OCI-LY3 (cell line): ENCODE measurements around the gene STAT6.
A peak's percentile ranks its signal among the peaks of the same experiment; 100 is the strongest.

Source experiments
- H2AFZ ChIP-seq: fragments of 200-600, 300-600 bp; shearing (Covaris generic); 2 replicates; pipeline ENCODE4 v1.6.0; 2014; ENCODE audit warnings: antibody characterized with exemption, low read depth, low read length
- H3K27ac ChIP-seq: fragments of 200-600, 300-600 bp; sonication (generic); 2 replicates; pipeline ENCODE4 v1.5.1; 2014; ENCODE audit warnings: mild to moderate bottlenecking, low read length, moderate library complexity, mixed read lengths
- H3K27me3 ChIP-seq: fragments of 200-600, 300-600 bp; sonication (generic); 2 replicates; pipeline ENCODE4 v1.6.1; 2014; ENCODE audit warnings: low read depth, low read length, mixed read lengths
- H3K36me3 ChIP-seq: fragments of 200-600, 300-600 bp; sonication (generic); replicated peaks from 2 replicates; pipeline ENCODE3; 2014; ENCODE audit warnings: low read depth, low read length, mixed read lengths
- H3K4me1 ChIP-seq: fragments of 300-600, 200-600 bp; sonication (generic); 2 replicates; pipeline ENCODE4 v1.6.1; 2014; ENCODE audit warnings: low read length, mixed read lengths
- H3K4me2 ChIP-seq: fragments of 200-600, 300-600 bp; sonication (generic); 2 replicates; pipeline ENCODE4 v1.6.1; 2014; ENCODE audit warnings: low read length, mixed read lengths
- H3K4me3 ChIP-seq: fragments of 300-600, 200-600 bp; sonication (generic); 2 replicates; pipeline ENCODE4 v1.5.1; 2014; ENCODE audit warnings: antibody characterized with exemption, mild to moderate bottlenecking, low read length, moderate library complexity
- H3K79me2 ChIP-seq: fragments of 300-600, 200-600 bp; shearing (Covaris generic); 2 replicates; pipeline ENCODE4 v1.6.1; 2014; ENCODE audit warnings: mild to moderate bottlenecking, low read length, mixed read lengths
- H3K9ac ChIP-seq: fragments of 300-600, 200-600 bp; shearing (Covaris generic); 2 replicates; pipeline ENCODE4 v1.6.0; 2014; ENCODE audit warnings: mild to moderate bottlenecking, low read length, moderate library complexity
- H3K9me3 ChIP-seq: fragments of 200-600, 300-600 bp; shearing (Covaris generic); 2 replicates; pipeline ENCODE4 v1.6.1; 2014; ENCODE audit warnings: low read length, mixed read lengths; ENCODE audit not compliant: insufficient read depth
- H4K20me1 ChIP-seq: fragments of 200-600, 300-600 bp; sonication (generic); 2 replicates; pipeline ENCODE4 v1.6.1; 2016; ENCODE audit warnings: low read length, mixed read lengths; ENCODE audit not compliant: insufficient read depth
- EZH2phosphoT487 ChIP-seq: fragments of 200-600 bp; shearing (Covaris generic); IDR thresholded peaks from 2 replicates; pipeline ENCODE4 v1.6.1; 2018; ENCODE audit warnings: antibody characterized with exemption, mixed run types, low read depth
- TF ChIP-seq, protein P1 (sequence below): fragments of 200-600, 300-600 bp; sonication (generic); IDR thresholded peaks from 2 replicates; pipeline ENCODE4 v1.5.1; 2014; ENCODE audit warnings: antibody characterized with exemption, low read length, low read depth

The STAT6 gene

DNA sequence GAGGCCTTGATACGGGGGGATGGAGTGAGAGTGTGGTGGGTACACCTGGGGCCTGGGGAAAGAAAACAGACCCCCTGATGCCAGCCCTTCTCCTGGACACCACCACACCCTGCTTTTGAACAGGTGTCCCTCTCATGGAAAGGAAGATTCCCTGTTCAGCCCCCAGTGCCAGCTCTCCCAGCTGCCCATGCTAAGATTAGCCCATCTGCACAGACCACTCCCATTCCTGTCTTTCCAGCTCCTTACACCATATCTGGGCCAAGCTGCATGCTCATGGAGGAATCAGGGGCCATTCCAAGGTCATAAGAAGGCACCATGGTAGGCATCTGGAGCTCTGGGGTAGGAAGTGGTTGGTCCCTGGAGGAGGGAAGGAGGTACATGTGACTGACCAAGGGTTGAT, 12.6 kb downstream of the STAT6 start:
- Histone ChIP-seq H3K9me3 (no peaks in the 10 kb centered on the region), H2AFZ (no peak overlapping the region), H4K20me1 (peaks cover 21% of the 10 kb centered on the region), H3K4me1 (peaks cover 16% of the 10 kb centered on the region), H3K36me3 (peaks cover 57% of the 10 kb centered on the region), H3K4me3 (no peak overlapping the region), H3K27ac (no peak overlapping the region), H3K27me3 (no peaks in the 10 kb centered on the region), H3K9ac (no peak overlapping the region), H3K4me2 (no peak overlapping the region), H3K79me2 (no peaks in the 10 kb centered on the region)
- TF ChIP-seq, protein P1, sequence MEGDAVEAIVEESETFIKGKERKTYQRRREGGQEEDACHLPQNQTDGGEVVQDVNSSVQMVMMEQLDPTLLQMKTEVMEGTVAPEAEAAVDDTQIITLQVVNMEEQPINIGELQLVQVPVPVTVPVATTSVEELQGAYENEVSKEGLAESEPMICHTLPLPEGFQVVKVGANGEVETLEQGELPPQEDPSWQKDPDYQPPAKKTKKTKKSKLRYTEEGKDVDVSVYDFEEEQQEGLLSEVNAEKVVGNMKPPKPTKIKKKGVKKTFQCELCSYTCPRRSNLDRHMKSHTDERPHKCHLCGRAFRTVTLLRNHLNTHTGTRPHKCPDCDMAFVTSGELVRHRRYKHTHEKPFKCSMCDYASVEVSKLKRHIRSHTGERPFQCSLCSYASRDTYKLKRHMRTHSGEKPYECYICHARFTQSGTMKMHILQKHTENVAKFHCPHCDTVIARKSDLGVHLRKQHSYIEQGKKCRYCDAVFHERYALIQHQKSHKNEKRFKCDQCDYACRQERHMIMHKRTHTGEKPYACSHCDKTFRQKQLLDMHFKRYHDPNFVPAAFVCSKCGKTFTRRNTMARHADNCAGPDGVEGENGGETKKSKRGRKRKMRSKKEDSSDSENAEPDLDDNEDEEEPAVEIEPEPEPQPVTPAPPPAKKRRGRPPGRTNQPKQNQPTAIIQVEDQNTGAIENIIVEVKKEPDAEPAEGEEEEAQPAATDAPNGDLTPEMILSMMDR: no peak
- no peak for TF ChIP-seq EZH2phosphoT487

DNA sequence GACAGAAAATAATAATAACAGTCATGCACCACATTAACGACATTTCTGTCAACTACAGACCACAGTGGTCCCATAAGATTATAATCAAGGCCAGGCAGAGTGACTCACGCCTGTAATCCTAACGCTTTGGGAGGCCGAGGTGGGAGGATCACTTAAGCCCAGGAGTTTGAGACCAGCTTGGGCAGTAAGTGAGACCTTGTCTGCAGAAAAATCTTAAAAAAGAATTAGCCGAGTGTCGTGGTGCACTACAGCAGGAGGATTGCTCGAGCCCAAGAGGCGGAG, 13.7 kb downstream of the STAT6 start:
- Histone ChIP-seq H3K4me3 (no peak overlapping the region), H3K27me3 (no peaks in the 10 kb centered on the region), H3K4me2 (no peak overlapping the region), H3K27ac (no peak overlapping the region), H3K4me1 (peaks cover 18% of the 10 kb centered on the region), H3K36me3 (peaks cover 54% of the 10 kb centered on the region), H3K79me2 (no peaks in the 10 kb centered on the region), H2AFZ (no peak overlapping the region), H3K9ac (no peak overlapping the region), H4K20me1 (peaks cover 21% of the 10 kb centered on the region), H3K9me3 (no peaks in the 10 kb centered on the region)
- no peak for TF ChIP-seq EZH2phosphoT487
- TF ChIP-seq, protein P1: no peak

DNA sequence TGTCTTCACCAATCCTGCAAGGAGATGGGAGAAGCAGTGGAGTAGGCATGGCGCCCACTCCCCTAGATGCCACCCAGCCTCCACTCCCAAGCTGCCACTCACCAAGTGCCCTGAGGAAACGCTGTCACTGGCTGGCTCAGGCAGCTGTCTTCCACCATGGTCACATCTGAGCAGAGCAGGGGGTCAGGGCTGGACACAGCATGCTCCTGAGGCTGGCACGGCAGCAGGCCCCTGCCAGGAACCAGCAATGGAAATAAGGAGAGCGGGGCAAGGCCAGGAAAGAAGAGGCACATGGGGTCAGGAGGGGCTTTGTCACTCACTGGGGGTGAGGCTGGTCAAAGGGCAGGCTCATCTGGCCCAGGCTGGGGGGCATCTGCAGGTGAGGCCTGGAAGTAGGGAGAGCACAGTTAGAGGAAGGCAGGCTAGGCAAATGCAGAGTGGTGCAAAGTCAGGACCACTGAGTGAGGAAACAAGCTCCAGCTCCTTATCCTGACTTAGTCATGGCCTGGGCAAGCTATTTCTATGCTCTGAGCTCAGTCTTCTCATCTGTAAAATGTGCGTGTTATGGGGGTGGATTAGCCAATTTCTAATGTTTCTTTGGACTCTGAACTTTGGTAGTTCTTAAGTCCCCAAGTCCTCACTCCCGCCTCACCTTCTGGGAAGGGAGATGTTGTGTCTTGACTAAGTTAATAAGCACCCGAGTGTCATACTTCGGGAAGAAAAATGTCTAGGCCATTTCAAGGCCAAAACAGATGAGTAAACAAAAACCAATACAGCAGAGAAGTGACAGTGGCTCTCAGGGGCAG, 14.2 kb downstream of the STAT6 start:
- Histone ChIP-seq H2AFZ (no peak overlapping the region), H3K4me2 (no peak overlapping the region), H3K9me3 (no peaks in the 10 kb centered on the region), H3K36me3 (peaks cover 49% of the 10 kb centered on the region), H3K4me3 (no peak overlapping the region), H3K27me3 (no peaks in the 10 kb centered on the region), H3K9ac (no peak overlapping the region), H3K4me1 (peaks cover 18% of the 10 kb centered on the region), H3K79me2 (no peaks in the 10 kb centered on the region), H3K27ac (no peak overlapping the region), H4K20me1 (peaks cover 21% of the 10 kb centered on the region)
- TF ChIP-seq, protein P1: no peak
- no peak for TF ChIP-seq EZH2phosphoT487

DNA sequence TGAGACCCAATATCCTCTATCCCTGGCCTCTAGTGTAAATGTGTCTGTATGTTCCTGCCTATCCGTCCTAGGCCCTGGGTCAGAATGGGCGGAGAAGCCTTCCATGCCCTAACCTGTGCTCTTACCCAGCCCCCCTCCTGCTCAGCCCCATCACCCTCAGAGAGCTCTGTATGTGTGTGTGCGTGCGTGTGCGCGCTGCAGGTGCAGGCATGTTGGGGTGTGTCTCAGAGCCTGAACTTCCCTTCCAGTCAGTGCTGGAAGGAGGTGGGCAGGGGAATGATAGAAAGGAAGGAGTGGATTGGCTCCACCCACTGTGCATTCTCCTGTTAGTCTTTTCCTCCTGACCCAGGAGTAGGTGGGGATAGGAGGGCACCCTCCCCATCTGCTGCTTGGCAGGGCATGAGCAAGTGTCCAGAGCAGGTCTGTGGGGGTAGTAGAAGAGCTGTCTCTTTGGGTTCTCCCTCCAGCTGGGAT, 15.0 kb downstream of the STAT6 start:
- Histone ChIP-seq H2AFZ (no peak overlapping the region), H3K79me2 (no peaks in the 10 kb centered on the region), H3K36me3 (peaks cover 46% of the 10 kb centered on the region), H3K27ac (peak overlapping the region; percentile 1; the same call in 1 of the 2 replicates), H3K27me3 (no peaks in the 10 kb centered on the region), H3K4me1 (peaks cover 18% of the 10 kb centered on the region), H4K20me1 (peaks cover 21% of the 10 kb centered on the region), H3K4me2 (no peak overlapping the region), H3K9me3 (no peaks in the 10 kb centered on the region), H3K4me3 (no peak overlapping the region), H3K9ac (no peak overlapping the region)
- TF ChIP-seq, protein P1: no peak
- TF ChIP-seq EZH2phosphoT487: no peak
